ENCODE results near the gene SFXN5.
"Not testable (repeated sequence)": the region's sequence is repeated elsewhere in the genome, so short reads cannot be mapped to it uniquely, and the experiment has no call there.

The SFXN5 gene

GRCh38 chr2:73071360-73072128 is at the start of gene SFXN5:
Gene SFXN5, minus strand, starts transcription at chr2:73071712. Its CDS starts 7 bp downstream, at chr2:73071705.
- peak; percentile 91 to 99 (median 97) for DNase-seq

GRCh38 chr2:73119611-73120239 is 48.2 kb upstream of the SFXN5 start:
- not testable (repeated sequence) for DNase-seq

GRCh38 chr2:73117441-73117840 is 45.9 kb upstream of the SFXN5 start:
- DNase-seq = no peak

- DNase-seq = no peak
Measured at GRCh38 chr2:73116182-73116960, 44.9 kb upstream of the SFXN5 start.

- DNase-seq = no peak
Measured at GRCh38 chr2:73114273-73114867, 42.9 kb upstream of the SFXN5 start.

GRCh38 chr2:73112913-73113854 is 41.7 kb upstream of the SFXN5 start, which contains the start of gene RAB11FIP5:
Gene RAB11FIP5, minus strand, starts transcription at chr2:73112948. Its CDS starts 171 bp downstream, at chr2:73112777.
- peak in 12 of 14 donors; percentile 41 to 82 (median 62) for DNase-seq

GRCh38 chr2:73112026-73112912 is 40.8 kb upstream of the SFXN5 start:
- DNase-seq = peak in 1 of 14 donors; percentile 47

- peak in 2 of 14 donors; percentile 16 to 34 for DNase-seq
Measured at GRCh38 chr2:73111073-73112025, 39.8 kb upstream of the SFXN5 start.

- no peak for DNase-seq
Measured at GRCh38 chr2:73110168-73111072, 38.9 kb upstream of the SFXN5 start.

GRCh38 chr2:73109431-73110167 is 38.1 kb upstream of the SFXN5 start:
- no peak for DNase-seq

GRCh38 chr2:73107211-73107926 is 35.9 kb upstream of the SFXN5 start:
- DNase-seq = peak in 1 of 14 donors; percentile 22

GRCh38 chr2:73106791-73107190 is 35.3 kb upstream of the SFXN5 start:
- DNase-seq = no peak

GRCh38 chr2:73105511-73105971 is 34.0 kb upstream of the SFXN5 start:
- no peak for DNase-seq

GRCh38 chr2:73104933-73105332 is 33.4 kb upstream of the SFXN5 start:
- DNase-seq = no peak

GRCh38 chr2:73103018-73103542 is 31.6 kb upstream of the SFXN5 start:
- DNase-seq = no peak

- DNase-seq = no peak
Measured at GRCh38 chr2:73101626-73102256, 30.2 kb upstream of the SFXN5 start.

Measured in C1 segment of cervical spinal cord (tissue), 14 donors.